Mucosa of descending colon (tissue), 3 donors: Measurements from ENCODE around the gene MEPCE. TPM values are rescaled to one million over a fixed set of nuclear protein-coding genes. Genes with fewer than 3 reads are reported as not detected.
"Not testable (repeated sequence)": the region's sequence is repeated elsewhere in the genome, so short reads cannot be mapped to it uniquely, and the experiment has no call there.

Source experiments
- ATAC-seq: fragments of 200-7000 bp; cut with Tn5 transposase; one replicate; pipeline ENCODE4 v1.9.1; 2020; ENCODE audit warnings: mild to moderate bottlenecking, moderate library complexity
- DNase-seq, 3 donors: peaks; one replicate each; pipeline ENCODE4 v3.0.0-alpha.2; 2020
- H3K36me3 ChIP-seq: fragments of 200-600 bp; one replicate; pipeline ENCODE4 v1.8.0; 2021; ENCODE audit warnings: low read depth, mild to moderate bottlenecking
- H3K4me1 ChIP-seq: fragments of 200-600 bp; one replicate; pipeline ENCODE4 v1.8.0; 2021; ENCODE audit warnings: low read depth, mild to moderate bottlenecking
- H3K4me3 ChIP-seq: fragments of 200-600 bp; one replicate; pipeline ENCODE4 v1.8.0; 2021; ENCODE audit warnings: mild to moderate bottlenecking
- H3K9me3 ChIP-seq: fragments of 200-600 bp; one replicate; pipeline ENCODE4 v1.8.0; 2021; ENCODE audit warnings: mild to moderate bottlenecking
- CTCF ChIP-seq: fragments of 200-600 bp; IDR thresholded peaks from one replicate; pipeline ENCODE4 v1.8.0; 2022; ENCODE audit warnings: antibody characterized with exemption, mild to moderate bottlenecking
- intact Hi-C, 2 donors: fragments of 100-400 bp; cut with DNase I in 1 of 2; cut with micrococcal nuclease in 1 of 2; formaldehyde crosslinking; loops; one replicate each; pipeline versions ENCODE4 v1.11.0 to v1.11.1; 2022; cut with DNase I, micrococcal nuclease
- total RNA-seq, 3 donors: library from RNA; stranded (reverse); fragmentation: NEBNext Ultra II Directional in 2 of 3; extraction: Animal tissue kit (Norgen Biotek cat#: 25700) in 2 of 3; gene quantifications; one replicate each; pipeline versions ENCODE4 v1.2.1 to v1.2.4, GENCODE V29; 2021 to 2023
- donor health status: DM: no; HTN: no; CAD: no; lungs with moderate emphysema.
- donor health status: DM: no; HTN: no; CAD: no.
- donor health status: DM: no; HTN: yes; CAD: no.

Gene MEPCE
- total RNA-seq, 3 donors from 2014 or later, result 29.3 to 46.8 (median 35.2) TPM

GRCh38 chr7:100444311-100445278 is 15.0 kb downstream of the MEPCE start:
- Histone ChIP-seq H3K36me3 (no peaks in the 10 kb centered on the region), H3K9me3 (no peaks in the 10 kb centered on the region), H3K4me1 (no peaks in the 10 kb centered on the region), H3K4me3 (no peak overlapping the region)
- intact Hi-C loops, result no loop called here
- ATAC-seq (peak; percentile 84), DNase-seq (peak in 1 of 3 donors; percentile 49)
- no peak for TF ChIP-seq CTCF

- Histone ChIP-seq H3K4me1 (no peaks in the 10 kb centered on the region), H3K4me3 (no peak overlapping the region), H3K9me3 (no peaks in the 10 kb centered on the region), H3K36me3 (no peaks in the 10 kb centered on the region)
- DNase-seq (peak in 1 of 3 donors; percentile 2), ATAC-seq (no peak)
- intact Hi-C loops, result no loop called here
- no peak for TF ChIP-seq CTCF
Measured at GRCh38 chr7:100446040-100446439, 16.4 kb downstream of the MEPCE start.

- intact Hi-C loops, ATAC-seq, H3K4me3 ChIP-seq, H3K36me3 ChIP-seq, H3K9me3 ChIP-seq, H3K4me1 ChIP-seq: not testable (repeated sequence)
- peak in 1 of 3 donors; percentile 4 for DNase-seq
Measured at GRCh38 chr7:100447363-100447762, 17.7 kb downstream of the MEPCE start.

GRCh38 chr7:100449190-100449795 is 19.7 kb downstream of the MEPCE start:
- Histone ChIP-seq H3K36me3 (no peaks in the 10 kb centered on the region), H3K4me3 (no peak overlapping the region), H3K4me1 (no peaks in the 10 kb centered on the region), H3K9me3 (no peaks in the 10 kb centered on the region)
- TF ChIP-seq CTCF, result no peak
- DNase-seq (no peak), ATAC-seq (no peak)
- intact Hi-C loops, result no loop called here

GRCh38 chr7:100452513-100452912 is 22.9 kb downstream of the MEPCE start:
- Histone ChIP-seq H3K4me3 (no peak overlapping the region), H3K4me1 (no peaks in the 10 kb centered on the region), H3K36me3 (no peaks in the 10 kb centered on the region), H3K9me3 (no peaks in the 10 kb centered on the region)
- intact Hi-C loops, result no loop called here
- no peak for DNase-seq
- ATAC-seq, result no peak
- TF ChIP-seq CTCF, result no peak

GRCh38 chr7:100453854-100454253 is 24.2 kb downstream of the MEPCE start:
- H3K9me3 ChIP-seq, ATAC-seq, intact Hi-C loops: not testable (repeated sequence)

More at GRCh38 chr7:100453854-100454253, 24.2 kb downstream of the MEPCE start:
- not testable (repeated sequence) for DNase-seq, H3K4me3 ChIP-seq, H3K36me3 ChIP-seq, H3K4me1 ChIP-seq
